HepG2 (cell line): ENCODE data around the gene MRPS31. TPM values are rescaled to one million over a fixed set of nuclear protein-coding genes. Genes with fewer than 3 reads are reported as not detected.
A peak's percentile ranks its signal among the peaks of the same experiment; 100 is the strongest.

Experiments
- AGO1 ChIP-seq: fragments of 200-400 bp; formaldehyde crosslinking; IDR thresholded peaks from 2 replicates; pipeline ENCODE4 v1.6.1; 2017; ENCODE audit warnings: mild to moderate bottlenecking, low read depth, low read length, moderate library complexity; ENCODE audit not compliant: poor library complexity, severe bottlenecking
- ARID3A ChIP-seq: IDR thresholded peaks from 2 replicates; pipeline ENCODE4 v1.6.1; 2012; ENCODE audit warnings: low read depth, low read length, improper control_type of control experiment
- ATAD3A ChIP-seq: sonication (generic); formaldehyde crosslinking; IDR thresholded peaks from 2 replicates; pipeline ENCODE4 v1.4.0; 2020; ENCODE audit warnings: missing genetic modification reagents
- CEBPG ChIP-seq: IDR thresholded peaks from 2 replicates; pipeline ENCODE4 v1.6.1; 2016
- CHCHD3 ChIP-seq: sonication (generic); formaldehyde crosslinking; IDR thresholded peaks from 2 replicates; pipeline ENCODE4 v1.8.0; 2022; ENCODE audit warnings: mild to moderate bottlenecking, missing genetic modification reagents, moderate library complexity
- ELK4 ChIP-seq: sonication (generic); formaldehyde crosslinking; IDR thresholded peaks from 2 replicates; pipeline ENCODE4 v1.9.0; 2021; ENCODE audit warnings: missing genetic modification reagents, borderline replicate concordance
- HDAC2 ChIP-seq: sonication (generic); formaldehyde crosslinking; IDR thresholded peaks from 2 replicates; pipeline ENCODE4 v1.4.0; 2020; ENCODE audit warnings: missing genetic modification reagents
- HOXA9 ChIP-seq: sonication (generic); formaldehyde crosslinking; IDR thresholded peaks from 2 replicates; pipeline ENCODE4 v1.8.1; 2022; ENCODE audit warnings: missing genetic modification reagents, mild to moderate bottlenecking, moderate library complexity, borderline replicate concordance
- MAX ChIP-seq: IDR thresholded peaks from 2 replicates; pipeline ENCODE4 v1.6.1; 2012; ENCODE audit warnings: inconsistent platforms
- MED8 ChIP-seq: sonication (generic); formaldehyde crosslinking; IDR thresholded peaks from 2 replicates; pipeline ENCODE4 v1.8.1; 2023; ENCODE audit warnings: mild to moderate bottlenecking, missing genetic modification reagents; ENCODE audit not compliant: insufficient replicate concordance
- SIX4 ChIP-seq: sonication (generic); formaldehyde crosslinking; IDR thresholded peaks from 2 replicates; pipeline ENCODE4 v1.4.0; 2020; ENCODE audit warnings: missing genetic modification reagents
- TBL1XR1 ChIP-seq: fragments of 150-350 bp; IDR thresholded peaks from 2 replicates; pipeline ENCODE4 v1.6.1; 2014; ENCODE audit warnings: borderline replicate concordance, low read length; ENCODE audit not compliant: partially characterized antibody
- TERF1 ChIP-seq: sonication (generic); formaldehyde crosslinking; IDR thresholded peaks from 2 replicates; pipeline ENCODE4 v1.8.0; 2022; ENCODE audit warnings: mild to moderate bottlenecking, missing genetic modification reagents, moderate library complexity
- THYN1 ChIP-seq: sonication (generic); formaldehyde crosslinking; IDR thresholded peaks from 2 replicates; pipeline ENCODE4 v1.8.1; 2023; ENCODE audit warnings: low read depth, mild to moderate bottlenecking, moderate library complexity, missing genetic modification reagents, borderline replicate concordance
- ZNF460 ChIP-seq: sonication (generic); formaldehyde crosslinking; IDR thresholded peaks from 2 replicates; pipeline ENCODE4 v1.5.1; 2020; ENCODE audit warnings: missing genetic modification reagents, mild to moderate bottlenecking, borderline replicate concordance
- ZNF547 ChIP-seq: sonication (generic); formaldehyde crosslinking; IDR thresholded peaks from 2 replicates; pipeline ENCODE4 v1.5.1; 2020; ENCODE audit warnings: mild to moderate bottlenecking, missing genetic modification reagents
- ZNF615 ChIP-seq: sonication (generic); formaldehyde crosslinking; IDR thresholded peaks from 2 replicates; pipeline ENCODE4 v1.5.0; 2020; ENCODE audit warnings: mild to moderate bottlenecking, missing genetic modification reagents, borderline replicate concordance
- ZNF670 ChIP-seq: sonication (generic); formaldehyde crosslinking; IDR thresholded peaks from 2 replicates; pipeline ENCODE4 v1.8.0; 2022; ENCODE audit warnings: mild to moderate bottlenecking, missing genetic modification reagents, borderline replicate concordance
- ZNF674 ChIP-seq: sonication (generic); formaldehyde crosslinking; IDR thresholded peaks from 2 replicates; pipeline ENCODE4 v1.5.0; 2020; ENCODE audit warnings: low read depth, mild to moderate bottlenecking, missing genetic modification reagents
- ZNF737 ChIP-seq: sonication (generic); formaldehyde crosslinking; IDR thresholded peaks from 2 replicates; pipeline ENCODE4 v1.5.0; 2020; ENCODE audit warnings: missing genetic modification reagents, mild to moderate bottlenecking, borderline replicate concordance
- ZNF747 ChIP-seq: sonication (generic); formaldehyde crosslinking; IDR thresholded peaks from 2 replicates; pipeline ENCODE4 v1.8.1; 2023; ENCODE audit warnings: missing genetic modification reagents, mild to moderate bottlenecking, borderline replicate concordance
- ZNF770 ChIP-seq: sonication (generic); formaldehyde crosslinking; IDR thresholded peaks from 2 replicates; pipeline ENCODE4 v1.5.0; 2020; ENCODE audit warnings: mild to moderate bottlenecking, missing genetic modification reagents
- polyA plus RNA-seq, 8 experiments: library from polyadenylated mRNA; depleted of rRNA in 3 of 8; stranded (reverse) in 7 of 8; unstranded in 1 of 8; fragments of >200 nt; fragmentation: Illumina TruSeq in 4 of 8; extraction: Trizol in 4 of 8; gene quantifications; 2 replicates each; pipeline versions ENCODE4 v1.2.1 to v1.2.3, GENCODE V29; 2011 to 2016; ENCODE audit warnings: low read depth in 4 of 8, missing spikeins in 1 of 8, mixed read lengths in 1 of 8; ENCODE audit not compliant: insufficient read depth in 1 of 8
- total RNA-seq, 5 experiments: library from RNA; depleted of rRNA; stranded (reverse); fragments of >200 nt; fragmentation: Illumina TruSeq; extraction: Trizol; gene quantifications; 2 replicates each; pipeline ENCODE4 v1.2.3, GENCODE V29; 2016; ENCODE audit warnings: low read depth in 1 of 5

The MRPS31 gene
- total and polyA plus RNA-seq, 2 of the 13 experiments (the other 11 are each of a cell fraction or from before 2014, with no cell fraction given), result 23.7 to 34.1 TPM

GRCh38 chr13:40770934-40771618, at the start of gene MRPS31 (continued):
- TF ChIP-seq HOXA9 (no peak), SIX4 (CRISPR knock-in tag) (peak; percentile 68; the same call in 1 of the 2 replicates), AGO1 (peak; percentile 49), ELK4 (CRISPR knock-in tag) (no peak), ATAD3A (no peak), ZNF674 (CRISPR knock-in tag) (no peak), ZNF747 (CRISPR knock-in tag) (peak; percentile 98), TBL1XR1 (peak; percentile 92), ZNF770 (CRISPR knock-in tag) (peak; percentile 71; the same call in 1 of the 2 replicates), ZNF547 (CRISPR knock-in tag) (no peak; the same call in 1 of the 2 replicates), TERF1 (CRISPR knock-in tag) (no peak), ZNF737 (CRISPR knock-in tag) (no peak), CEBPG (peak; percentile 54), ARID3A (no peak), THYN1 (CRISPR knock-in tag) (0 out of 2 replicates have a peak, but pooled peaks have one; percentile 33), ZNF460 (CRISPR knock-in tag) (no peak), HDAC2 (CRISPR knock-in tag) (peak; percentile 97), CHCHD3 (CRISPR knock-in tag) (no peak), ZNF615 (CRISPR knock-in tag) (peak; percentile 88; the same call in 1 of the 2 replicates), MED8 (no peak), MAX (peak; percentile 92), ZNF670 (CRISPR knock-in tag) (peak; percentile 90; the same call in 1 of the 2 replicates)
